ENCODE data around the gene INPP1.
A peak's percentile ranks its signal among the peaks of the same experiment; 100 is the strongest.

Gene INPP1

GRCh38 chr2:190325588-190325987 is 17.8 kb upstream of the INPP1 start:
- Histone ChIP-seq H2BK5ac (ENCODE audit: low read depth, low read length, poor library complexity, severe bottlenecking) (no peak overlapping the region), H3K14ac (ENCODE audit: low read length in 2 of 2) (no peak overlapping the region), H4K91ac (ENCODE audit: low read length) (no peak overlapping the region), H2AFZ (ENCODE audit: low read depth, low read length) (no peak overlapping the region), H4K8ac (ENCODE audit: low read length) (no peak overlapping the region), H3K4ac (ENCODE audit: low read depth in 1 of 2, low read length in 2 of 2) (no peak overlapping the region), H2AK5ac (ENCODE audit: low read length, severe bottlenecking) (no peak overlapping the region), H2BK12ac (ENCODE audit: low read length in 2 of 2) (no peak overlapping the region), H2BK120ac (ENCODE audit: low read depth, low read length) (no peak overlapping the region), H3K27ac (ENCODE audit: low read length, poor library complexity, severe bottlenecking) (no peak overlapping the region), H3K18ac (ENCODE audit: low read depth in 1 of 2, low read length in 2 of 2) (no peak overlapping the region), H3K4me3 (ENCODE audit: insufficient read depth in 1 of 2, low read depth in 1 of 2, low read length in 2 of 2) (no peak overlapping the region), H3K23ac (ENCODE audit: low read length in 2 of 2) (no peak overlapping the region), H3K9ac (ENCODE audit: low read length) (no peak overlapping the region), H3K4me1 (ENCODE audit: control insufficient read depth, insufficient read depth, low read depth, low read length) (no peaks in the 10 kb centered on the region), H2BK15ac (ENCODE audit: low read depth, poor library complexity, severe bottlenecking) (no peak overlapping the region), H3K9me3 (ENCODE audit: control insufficient read depth, low read length) (no peaks in the 10 kb centered on the region), H3K36me3 (ENCODE audit: control insufficient read depth in 1 of 2, insufficient read depth in 2 of 2, low read depth in 1 of 2, low read length in 2 of 2) (no peaks in the 10 kb centered on the region), H3K79me1 (replicated peaks; ENCODE audit: low read length, poor library complexity, severe bottlenecking) (no peaks in the 10 kb centered on the region), H3K27me3 (ENCODE audit: control insufficient read depth in 1 of 2, insufficient read depth in 1 of 2, low read length in 2 of 2) (no peaks in the 10 kb centered on the region), H3K4me2 (ENCODE audit: low read length, poor library complexity, severe bottlenecking) (no peak overlapping the region)
- no peak for DNase-seq
- WGBS: 90% methylated on average over 1 of the region's 2 CpGs

GRCh38 chr2:190327867-190328572 is 15.4 kb upstream of the INPP1 start:
- H3K27me3 ChIP-seq (ENCODE audit: control insufficient read depth in 1 of 2, insufficient read depth in 1 of 2, low read length in 2 of 2): no peaks in the 10 kb centered on the region
- H4K8ac ChIP-seq (ENCODE audit: low read length): no peak overlapping the region
- no peak overlapping the region for H2BK5ac ChIP-seq (ENCODE audit: low read depth, low read length, poor library complexity, severe bottlenecking)
- H3K4ac ChIP-seq (ENCODE audit: low read depth in 1 of 2, low read length in 2 of 2): no peak overlapping the region
- H2BK12ac ChIP-seq (ENCODE audit: low read length in 2 of 2): no peak overlapping the region
- no peak overlapping the region for H3K23ac ChIP-seq (ENCODE audit: low read length in 2 of 2)
- H2BK120ac ChIP-seq (ENCODE audit: low read depth, low read length): no peak overlapping the region
- no peak overlapping the region for H2AFZ ChIP-seq (ENCODE audit: low read depth, low read length)
- H3K9me3 ChIP-seq (ENCODE audit: control insufficient read depth, low read length): no peaks in the 10 kb centered on the region
- H2AK5ac ChIP-seq (ENCODE audit: low read length, severe bottlenecking): no peak overlapping the region
- no peak overlapping the region for H3K14ac ChIP-seq (ENCODE audit: low read length in 2 of 2)
- H3K27ac ChIP-seq (ENCODE audit: low read length, poor library complexity, severe bottlenecking): no peak overlapping the region
- no peak overlapping the region for H3K18ac ChIP-seq (ENCODE audit: low read depth in 1 of 2, low read length in 2 of 2)
- no peak overlapping the region for H3K4me3 ChIP-seq (ENCODE audit: insufficient read depth in 1 of 2, low read depth in 1 of 2, low read length in 2 of 2)
- H3K36me3 ChIP-seq (ENCODE audit: control insufficient read depth in 1 of 2, insufficient read depth in 2 of 2, low read depth in 1 of 2, low read length in 2 of 2): no peaks in the 10 kb centered on the region
- H4K91ac ChIP-seq (ENCODE audit: low read length): no peak overlapping the region
- 75% methylated on average over 3 of the region's 4 CpGs for WGBS
- no peaks in the 10 kb centered on the region for H3K4me1 ChIP-seq (ENCODE audit: control insufficient read depth, insufficient read depth, low read depth, low read length)
- no peak overlapping the region for H2BK15ac ChIP-seq (ENCODE audit: low read depth, poor library complexity, severe bottlenecking)
- H3K9ac ChIP-seq (ENCODE audit: low read length): no peak overlapping the region
- H3K79me1 ChIP-seq (replicated peaks; ENCODE audit: low read length, poor library complexity, severe bottlenecking): no peaks in the 10 kb centered on the region
- no peak for DNase-seq
- no peak overlapping the region for H3K4me2 ChIP-seq (ENCODE audit: low read length, poor library complexity, severe bottlenecking)

DNA sequence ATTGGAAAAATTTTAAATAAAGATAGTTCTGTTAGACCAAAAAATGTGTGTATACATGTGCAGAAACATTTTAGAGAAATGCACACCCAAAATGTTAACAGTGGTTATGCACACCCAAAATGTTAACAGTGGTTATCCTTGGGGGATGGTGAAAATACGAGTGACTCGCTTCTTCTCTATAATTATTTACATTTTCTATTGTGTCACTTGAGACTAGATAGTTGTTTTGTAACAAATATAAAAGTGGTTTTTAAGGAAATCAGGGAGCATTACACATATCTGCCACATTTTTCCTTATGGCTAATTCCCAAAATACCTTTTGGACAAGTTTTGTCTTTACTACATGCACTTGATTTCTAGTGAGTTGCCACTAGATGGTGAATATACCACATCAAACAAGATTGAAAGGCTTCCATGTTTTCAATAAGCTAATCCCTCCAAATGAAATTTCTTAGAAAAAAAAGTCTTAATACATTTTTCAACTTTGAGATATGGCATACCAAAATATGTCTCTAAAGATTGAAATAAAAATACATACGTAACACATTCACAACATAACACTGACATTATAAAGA is 14.7 kb upstream of the INPP1 start:
- Histone ChIP-seq H3K9ac (ENCODE audit: low read length) (no peak overlapping the region), H3K27ac (ENCODE audit: low read length, poor library complexity, severe bottlenecking) (no peak overlapping the region), H2BK12ac (ENCODE audit: low read length in 2 of 2) (no peak overlapping the region), H3K4ac (ENCODE audit: low read depth in 1 of 2, low read length in 2 of 2) (no peak overlapping the region), H2BK5ac (ENCODE audit: low read depth, low read length, poor library complexity, severe bottlenecking) (no peak overlapping the region), H3K27me3 (ENCODE audit: control insufficient read depth in 1 of 2, insufficient read depth in 1 of 2, low read length in 2 of 2) (no peaks in the 10 kb centered on the region), H2AFZ (ENCODE audit: low read depth, low read length) (no peak overlapping the region), H3K14ac (ENCODE audit: low read length in 2 of 2) (no peak overlapping the region), H3K4me2 (ENCODE audit: low read length, poor library complexity, severe bottlenecking) (no peak overlapping the region), H3K9me3 (ENCODE audit: control insufficient read depth, low read length) (no peaks in the 10 kb centered on the region), H3K18ac (ENCODE audit: low read depth in 1 of 2, low read length in 2 of 2) (no peak overlapping the region), H4K8ac (ENCODE audit: low read length) (no peak overlapping the region), H4K91ac (ENCODE audit: low read length) (no peak overlapping the region), H3K23ac (ENCODE audit: low read length in 2 of 2) (no peak overlapping the region), H2BK120ac (ENCODE audit: low read depth, low read length) (no peak overlapping the region), H3K36me3 (ENCODE audit: control insufficient read depth in 1 of 2, insufficient read depth in 2 of 2, low read depth in 1 of 2, low read length in 2 of 2) (no peaks in the 10 kb centered on the region), H2AK5ac (ENCODE audit: low read length, severe bottlenecking) (no peak overlapping the region), H3K4me3 (ENCODE audit: insufficient read depth in 1 of 2, low read depth in 1 of 2, low read length in 2 of 2) (no peak overlapping the region), H3K4me1 (ENCODE audit: control insufficient read depth, insufficient read depth, low read depth, low read length) (no peaks in the 10 kb centered on the region), H2BK15ac (ENCODE audit: low read depth, poor library complexity, severe bottlenecking) (no peak overlapping the region), H3K79me1 (replicated peaks; ENCODE audit: low read length, poor library complexity, severe bottlenecking) (no peaks in the 10 kb centered on the region)
- no CpG with 5 or more reads among the region's 3 CpGs for WGBS
- DNase-seq: no peak

DNA sequence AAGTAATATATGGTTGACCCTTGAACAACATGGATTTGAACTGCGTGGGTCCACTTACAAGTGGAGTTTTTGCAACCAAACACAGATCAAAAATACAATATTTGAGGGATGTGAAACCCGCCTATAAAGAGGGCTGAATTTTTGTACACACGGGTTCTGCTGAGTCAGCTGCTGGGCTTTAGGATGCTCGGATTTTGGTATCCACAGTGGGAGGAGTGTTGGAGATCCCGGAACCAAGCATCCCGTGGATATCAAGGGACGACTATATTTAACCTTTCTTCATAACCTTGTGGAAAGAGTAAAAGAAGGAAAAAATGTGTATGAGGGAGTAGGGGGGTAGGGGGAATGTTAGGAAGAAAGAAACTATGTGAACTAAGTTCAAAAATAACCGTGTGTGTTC is 10.0 kb upstream of the INPP1 start:
- Histone ChIP-seq H2AFZ (ENCODE audit: low read depth, low read length) (no peak overlapping the region), H2BK5ac (ENCODE audit: low read depth, low read length, poor library complexity, severe bottlenecking) (no peak overlapping the region), H3K27ac (ENCODE audit: low read length, poor library complexity, severe bottlenecking) (no peak overlapping the region), H4K8ac (ENCODE audit: low read length) (no peak overlapping the region), H3K79me1 (replicated peaks; ENCODE audit: low read length, poor library complexity, severe bottlenecking) (no peaks in the 10 kb centered on the region), H3K4me3 (ENCODE audit: insufficient read depth in 1 of 2, low read depth in 1 of 2, low read length in 2 of 2) (no peak overlapping the region), H2BK120ac (ENCODE audit: low read depth, low read length) (no peak overlapping the region), H2BK15ac (ENCODE audit: low read depth, poor library complexity, severe bottlenecking) (peak overlapping the region; percentile 80), H2BK12ac (ENCODE audit: low read length in 2 of 2) (no peak overlapping the region), H3K14ac (ENCODE audit: low read length in 2 of 2) (no peak overlapping the region), H3K4ac (ENCODE audit: low read depth in 1 of 2, low read length in 2 of 2) (no peak overlapping the region), H3K23ac (ENCODE audit: low read length in 2 of 2) (no peak overlapping the region), H3K4me1 (ENCODE audit: control insufficient read depth, insufficient read depth, low read depth, low read length) (no peaks in the 10 kb centered on the region), H3K36me3 (ENCODE audit: control insufficient read depth in 1 of 2, insufficient read depth in 2 of 2, low read depth in 1 of 2, low read length in 2 of 2) (no peaks in the 10 kb centered on the region), H3K18ac (ENCODE audit: low read depth in 1 of 2, low read length in 2 of 2) (no peak overlapping the region), H4K91ac (ENCODE audit: low read length) (no peak overlapping the region), H3K9me3 (ENCODE audit: control insufficient read depth, low read length) (no peaks in the 10 kb centered on the region), H3K27me3 (ENCODE audit: control insufficient read depth in 1 of 2, insufficient read depth in 1 of 2, low read length in 2 of 2) (no peaks in the 10 kb centered on the region), H2AK5ac (ENCODE audit: low read length, severe bottlenecking) (no peak overlapping the region), H3K9ac (ENCODE audit: low read length) (no peak overlapping the region), H3K4me2 (ENCODE audit: low read length, poor library complexity, severe bottlenecking) (no peak overlapping the region)
- 94% methylated on average over 7 of the region's 8 CpGs for WGBS
- no peak for DNase-seq
